ENCODE measurements around the gene GPR171. TPM values are rescaled to one million over a fixed set of nuclear protein-coding genes. Genes with fewer than 3 reads are reported as not detected.

Gene GPR171
- total and polyA plus RNA-seq, 2 donors (not counting 3 experiments of a cell fraction or from before 2014, with no cell fraction given), result not detected

- ChIA-PET CTCF (interaction anchor here (0.6 to 1.2 kb wide), 3 partner anchors 9 to 17 kb away, joined by 3 to 5 read pairs (median 4); no protein-coding TSS in a partner anchor), POLR2A (no interaction called here)
- no TSS peak for BruUV-seq (replicated peaks)
- Histone ChIP-seq H3K79me2 (ENCODE audit: control insufficient read depth, insufficient read depth, low read length) (no peaks in the 10 kb centered on the region), H2AFZ (ENCODE audit: low read depth, low read length) (no peak overlapping the region), H3K9me1 (replicated peaks; ENCODE audit: control insufficient read depth, extremely low read depth, insufficient read depth, low read length) (no peaks in the 10 kb centered on the region), H3K4me2 (ENCODE audit: insufficient read depth, low read length) (no peak overlapping the region), H3K4me1 (ENCODE audit: control insufficient read depth, extremely low read depth, insufficient read depth, low read length) (no peaks in the 10 kb centered on the region), H3K27me3 (ENCODE audit: control insufficient read depth in 2 of 2, insufficient read depth in 2 of 2, low read length in 2 of 2) (peaks cover 0 to 4% of the 10 kb centered on the region in 2 experiments), H3K9me3 (replicated peaks; ENCODE audit: control insufficient read depth, insufficient read depth, low read length) (no peaks in the 10 kb centered on the region), H3K9ac (replicated peaks; ENCODE audit: extremely low read depth, insufficient read depth, low read length) (no peak overlapping the region), H3K4me3 (replicated peaks in 1 of 3; ENCODE audit: insufficient read depth in 1 of 3, low read depth in 1 of 3, low read length in 3 of 3) (no peak overlapping the region), H3K36me3 (ENCODE audit: control insufficient read depth in 2 of 2, extremely low read depth in 1 of 2, insufficient read depth in 2 of 2, low read length in 2 of 2) (no peaks in the 10 kb centered on the region), H3K27ac (ENCODE audit: insufficient read depth, low read depth, low read length) (no peak overlapping the region), H4K20me1 (replicated peaks; ENCODE audit: control insufficient read depth, extremely low read depth, insufficient read depth, low read length) (no peaks in the 10 kb centered on the region)
- DNase-seq (ENCODE audit: low read depth, low spot score) (no peak), FAIRE-seq (no peak)
- no peak for TF ChIP-seq POLR2A (IDR thresholded peaks at IDR 0.05; ENCODE audit: low read depth, low read length)
- no peak for TF ChIP-seq FOS (IDR thresholded peaks at IDR 0.05; ENCODE audit: borderline replicate concordance, insufficient read depth, low read length)
- no peak for TF ChIP-seq EZH2 (IDR thresholded peaks at IDR 0.05; ENCODE audit: borderline replicate concordance, low read depth, low read length, severe bottlenecking)
- TF ChIP-seq, protein P1, sequence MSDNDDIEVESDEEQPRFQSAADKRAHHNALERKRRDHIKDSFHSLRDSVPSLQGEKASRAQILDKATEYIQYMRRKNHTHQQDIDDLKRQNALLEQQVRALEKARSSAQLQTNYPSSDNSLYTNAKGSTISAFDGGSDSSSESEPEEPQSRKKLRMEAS (IDR thresholded peaks at IDR 0.05; ENCODE audit: insufficient read depth, insufficient read length), result no peak
- TF ChIP-seq JUN (IDR thresholded peaks at IDR 0.05; ENCODE audit: borderline replicate concordance, insufficient read depth, insufficient read length, low read depth), result no peak
- TF ChIP-seq GATA2 (IDR thresholded peaks at IDR 0.05; ENCODE audit: insufficient read depth, insufficient read length, low read depth, low read length), result no peak
- no peak for TF ChIP-seq POLR2AphosphoS5 (IDR thresholded peaks at IDR 0.05; ENCODE audit: insufficient read depth, low read depth, low read length)
- no peak for TF ChIP-seq MYC (IDR thresholded peaks at IDR 0.05; ENCODE audit: low read depth, low read length)
- no peak for TF ChIP-seq CTCF (IDR thresholded peaks at IDR 0.05; ENCODE audit: extremely low read depth in 1 of 2, insufficient read depth in 1 of 2, low read depth in 1 of 2, low read length in 2 of 2)
- dilution Hi-C loops (cut with MboI; ENCODE audit: extremely low pct_ligation_motif_present, low sequenced_read_pairs), result no loop called here
- intact Hi-C loops (cut with micrococcal nuclease), result no loop called here
Observed at GRCh38 chr3:151210676-151211381, 7.8 kb upstream of the GPR171 start.
